GM12892 (cell line): ENCODE measurements around the gene CAMTA1.

Source experiments
- DNase-seq: peaks from one replicate; pipeline ENCODE4 v3.0.0; 2011; ENCODE audit not compliant: insufficient read length
- FAIRE-seq: peaks from 2 replicates; lab custom pipeline; 2011; peaks lifted over from hg19 to GRCh38; lab: Jason Lieb, UNC
- POLR2A ChIP-seq: IDR thresholded peaks from 2 replicates; pipeline ENCODE4 v1.6.1; 2011; ENCODE audit warnings: low read depth, low read length, control low read depth
- POLR2AphosphoS5 ChIP-seq: IDR thresholded peaks from 2 replicates; pipeline ENCODE4 v1.6.1; 2011; ENCODE audit warnings: low read depth, low read length, control low read depth
- TAF1 ChIP-seq: IDR thresholded peaks from 2 replicates; pipeline ENCODE4 v1.6.1; 2011; ENCODE audit warnings: low read depth, mild to moderate bottlenecking, control low read depth, low read length, borderline replicate concordance

The CAMTA1 gene

DNA sequence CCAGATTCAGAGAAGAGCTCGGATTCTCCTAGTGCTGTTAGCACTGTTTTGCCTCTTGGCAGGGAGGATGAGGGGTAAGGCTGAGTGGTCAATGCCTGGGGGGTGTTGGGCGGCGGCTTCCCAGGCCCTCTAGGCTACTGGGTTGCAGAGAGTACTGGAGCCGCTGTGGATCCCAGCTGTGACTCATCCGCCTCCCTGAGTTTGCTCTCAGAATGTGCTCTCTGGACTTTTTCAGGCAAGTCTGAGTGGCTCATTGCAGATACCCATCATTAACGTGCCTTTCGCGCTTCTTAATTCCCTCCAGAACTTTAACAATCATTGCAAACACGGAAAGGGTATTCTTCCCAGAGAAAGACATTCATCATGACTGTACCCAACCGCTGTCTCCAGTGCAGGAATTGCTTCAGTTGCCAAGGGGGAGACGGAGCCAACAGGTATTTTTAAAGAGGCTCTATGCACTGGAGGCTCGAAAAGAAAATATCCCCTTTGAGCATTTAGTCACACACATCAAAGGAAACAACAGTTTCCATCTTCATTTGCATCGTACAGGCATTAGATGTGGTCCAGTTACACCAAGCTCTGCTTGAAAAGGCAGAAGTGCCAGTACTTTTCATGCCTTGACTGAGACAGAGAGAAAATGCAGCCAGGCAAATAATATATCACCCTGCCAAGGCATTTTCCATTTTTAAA lies 14.4 kb upstream of the CAMTA1 start:
- TF ChIP-seq POLR2A (no peak), TAF1 (no peak), POLR2AphosphoS5 (no peak)
- FAIRE-seq (no peak), DNase-seq (no peak)

- FAIRE-seq = no peak
- no peak for DNase-seq
- TF ChIP-seq POLR2A = no peak
- no peak for TF ChIP-seq POLR2AphosphoS5
- no peak for TF ChIP-seq TAF1
Observed at GRCh38 chr1:6771441-6771769, 13.8 kb upstream of the CAMTA1 start.

- TF ChIP-seq POLR2A = no peak
- TF ChIP-seq POLR2AphosphoS5 = no peak
- TF ChIP-seq TAF1 = no peak
- DNase-seq (no peak), FAIRE-seq (no peak)
Observed at GRCh38 chr1:6774381-6774780, 10.9 kb upstream of the CAMTA1 start.

- FAIRE-seq = no peak
- TF ChIP-seq TAF1 (no peak), POLR2A (no peak), POLR2AphosphoS5 (no peak)
- no peak for DNase-seq
Observed at GRCh38 chr1:6775261-6776043, 9.8 kb upstream of the CAMTA1 start.

GRCh38 chr1:6776389-6776788 lies 8.9 kb upstream of the CAMTA1 start:
- DNase-seq (no peak), FAIRE-seq (no peak)
- TF ChIP-seq TAF1 (no peak), POLR2A (no peak)

- DNase-seq (no peak), FAIRE-seq (no peak)
- TF ChIP-seq POLR2A (no peak), TAF1 (no peak), POLR2AphosphoS5 (no peak)
Observed at GRCh38 chr1:6776895-6777294, 8.4 kb upstream of the CAMTA1 start.

DNA sequence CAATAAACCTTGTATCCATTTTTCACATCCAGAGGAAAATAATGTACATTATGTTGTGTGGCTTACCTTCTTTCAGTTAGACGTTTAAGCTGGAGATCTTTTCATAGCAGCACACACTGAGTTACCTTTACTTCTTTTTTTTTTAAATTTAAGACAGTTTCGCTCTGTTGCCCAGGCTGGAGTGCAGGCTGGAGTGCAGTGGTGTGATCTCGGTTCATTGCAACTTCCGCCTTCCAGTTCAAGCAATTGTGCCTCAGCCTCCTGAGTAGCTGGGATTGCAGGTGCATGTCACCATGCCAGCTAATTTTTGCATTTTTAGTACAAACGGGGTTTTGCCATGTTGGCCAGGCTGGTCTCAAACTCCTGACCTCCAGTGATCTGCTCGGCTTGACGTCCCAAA lies 7.4 kb upstream of the CAMTA1 start:
- TF ChIP-seq TAF1 = no peak
- no peak for TF ChIP-seq POLR2A
- no peak for TF ChIP-seq POLR2AphosphoS5
- DNase-seq (no peak), FAIRE-seq (peak; percentile 40)

DNA sequence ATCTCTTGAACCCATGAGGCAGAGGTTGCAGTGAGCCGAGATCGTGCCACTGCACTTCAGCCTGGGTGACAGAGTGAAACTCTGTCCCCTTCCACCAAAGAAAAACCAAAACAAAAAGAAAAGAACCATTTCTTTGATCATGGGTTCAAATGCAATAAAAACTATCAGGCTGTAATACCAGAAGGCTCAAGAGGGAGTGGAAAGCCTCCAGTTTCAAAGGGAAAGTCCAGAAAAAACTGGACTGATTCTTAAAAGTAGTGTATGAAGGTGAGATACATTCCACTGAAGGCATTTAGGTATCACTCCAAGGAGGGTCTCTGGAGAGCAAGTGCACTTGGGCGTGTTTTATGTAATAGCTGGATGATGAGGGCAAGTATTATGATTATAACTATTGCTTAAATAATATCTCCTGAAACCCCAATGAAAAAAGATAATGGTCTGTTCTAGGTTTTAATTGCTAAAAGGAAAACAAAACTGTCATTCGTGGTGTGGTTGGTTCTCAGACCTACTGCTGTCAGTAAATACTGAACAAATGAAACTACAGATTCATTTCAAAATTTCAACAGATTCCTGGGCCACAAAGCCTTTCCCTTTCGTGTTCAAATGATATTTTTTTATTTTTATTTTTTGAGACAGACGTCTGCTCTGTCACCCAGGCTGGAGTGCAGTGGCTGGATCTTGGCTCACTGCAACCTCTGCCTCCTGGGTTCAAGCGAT lies 6.0 kb upstream of the CAMTA1 start:
- peak; percentile 30 for FAIRE-seq
- TF ChIP-seq POLR2AphosphoS5 (no peak), TAF1 (no peak), POLR2A (no peak)
- DNase-seq = no peak

GRCh38 chr1:6782151-6782550 lies 3.1 kb upstream of the CAMTA1 start:
- TF ChIP-seq POLR2A (no peak), TAF1 (no peak), POLR2AphosphoS5 (no peak)
- no peak for FAIRE-seq

GRCh38 chr1:6783221-6783620 lies 2.0 kb upstream of the CAMTA1 start:
- no peak for DNase-seq
- TF ChIP-seq POLR2AphosphoS5 = no peak
- no peak for TF ChIP-seq POLR2A
- TF ChIP-seq TAF1 = no peak

More at GRCh38 chr1:6782151-6782550, 3.1 kb upstream of the CAMTA1 start:
- DNase-seq = no peak

GRCh38 chr1:6783936-6784559 lies 1.2 kb upstream of the CAMTA1 start:
- DNase-seq (no peak), FAIRE-seq (no peak)
- 0 out of 2 replicates have a peak, but pooled peaks have one; percentile 66 for TF ChIP-seq POLR2A
- no peak for TF ChIP-seq TAF1

More at GRCh38 chr1:6783221-6783620, 2.0 kb upstream of the CAMTA1 start:
- no peak for FAIRE-seq
